Adipocyte (in vitro differentiated cells): ENCODE results near the gene RAP1GAP2.
"Not testable (repeated sequence)": the region's sequence is repeated elsewhere in the genome, so short reads cannot be mapped to it uniquely, and the experiment has no call there.

Experiments used
- DNase-seq: peaks from one replicate; pipeline ENCODE4 v3.0.0-alpha.2; 2015; ENCODE audit warnings: low read depth
- H3K27me3 ChIP-seq: replicated peaks from 2 replicates; pipeline ENCODE4 v1.7.0; 2013; ENCODE audit warnings: mild to moderate bottlenecking, low read length, moderate library complexity; ENCODE audit not compliant: control insufficient read depth, insufficient read depth
- H3K36me3 ChIP-seq: 2 replicates; pipeline ENCODE4 v1.7.0; 2013; ENCODE audit warnings: low read length, mild to moderate bottlenecking, moderate library complexity; ENCODE audit not compliant: control insufficient read depth, insufficient read depth, severe bottlenecking
- H3K4me1 ChIP-seq: 2 replicates; pipeline ENCODE4 v1.7.0; 2013; ENCODE audit warnings: mild to moderate bottlenecking, low read length, moderate library complexity; ENCODE audit not compliant: control insufficient read depth, insufficient read depth
- H3K4me3 ChIP-seq: 2 replicates; pipeline ENCODE4 v1.7.0; 2013; ENCODE audit warnings: mild to moderate bottlenecking, low read length, moderate library complexity
- H3K9ac ChIP-seq: 2 replicates; pipeline ENCODE4 v1.7.0; 2013; ENCODE audit warnings: mild to moderate bottlenecking, low read length, moderate library complexity
- H3K9me3 ChIP-seq: 2 replicates; pipeline ENCODE4 v1.7.0; 2013; ENCODE audit warnings: mild to moderate bottlenecking, low read length, moderate library complexity; ENCODE audit not compliant: control insufficient read depth

RAP1GAP2 gene

GRCh38 chr17:2980904-2981246 is 184.6 kb downstream of the RAP1GAP2 start:
- no peaks in the 10 kb centered on the region for H3K9me3 ChIP-seq
- H3K4me3 ChIP-seq: no peak overlapping the region
- no peak overlapping the region for H3K9ac ChIP-seq
- DNase-seq: no peak
- H3K4me1 ChIP-seq: peaks cover 22% of the 10 kb centered on the region
- no peaks in the 10 kb centered on the region for H3K36me3 ChIP-seq
- no peaks in the 10 kb centered on the region for H3K27me3 ChIP-seq

- H3K4me1 ChIP-seq: peaks cover 22% of the 10 kb centered on the region
- no peaks in the 10 kb centered on the region for H3K9me3 ChIP-seq
- no peaks in the 10 kb centered on the region for H3K27me3 ChIP-seq
- no peaks in the 10 kb centered on the region for H3K36me3 ChIP-seq
- H3K4me3 ChIP-seq: no peak overlapping the region
- no peak overlapping the region for H3K9ac ChIP-seq
- DNase-seq: no peak
Observed at GRCh38 chr17:2981325-2981724, 185.1 kb downstream of the RAP1GAP2 start.

- Histone ChIP-seq H3K27me3 (no peaks in the 10 kb centered on the region), H3K36me3 (no peaks in the 10 kb centered on the region), H3K4me3 (peak overlapping the region; percentile 65), H3K4me1 (peaks cover 22% of the 10 kb centered on the region), H3K9me3 (no peaks in the 10 kb centered on the region), H3K9ac (peak overlapping the region; percentile 62)
- peak; percentile 22 for DNase-seq
Observed at GRCh38 chr17:2982854-2983253, 186.6 kb downstream of the RAP1GAP2 start.

- H3K4me3 ChIP-seq: peak overlapping the region; percentile 50
- peak overlapping the region; percentile 62 for H3K9ac ChIP-seq
- H3K27me3 ChIP-seq: no peaks in the 10 kb centered on the region
- H3K36me3 ChIP-seq: no peaks in the 10 kb centered on the region
- H3K4me1 ChIP-seq: peaks cover 22% of the 10 kb centered on the region
- no peak for DNase-seq
- no peaks in the 10 kb centered on the region for H3K9me3 ChIP-seq
Observed at GRCh38 chr17:2983255-2983654, 187.0 kb downstream of the RAP1GAP2 start.

- peaks cover 16% of the 10 kb centered on the region for H3K4me1 ChIP-seq
- DNase-seq: no peak
- H3K9ac ChIP-seq: no peak overlapping the region
- H3K36me3 ChIP-seq: no peaks in the 10 kb centered on the region
- H3K27me3 ChIP-seq: no peaks in the 10 kb centered on the region
- H3K9me3 ChIP-seq: no peaks in the 10 kb centered on the region
- no peak overlapping the region for H3K4me3 ChIP-seq
Observed at GRCh38 chr17:2985318-2985717, 189.1 kb downstream of the RAP1GAP2 start.

- Histone ChIP-seq H3K9ac (no peak overlapping the region), H3K36me3 (no peaks in the 10 kb centered on the region), H3K4me1 (peaks cover 16% of the 10 kb centered on the region), H3K9me3 (no peaks in the 10 kb centered on the region), H3K27me3 (peaks cover 2% of the 10 kb centered on the region), H3K4me3 (no peak overlapping the region)
- no peak for DNase-seq
Observed at GRCh38 chr17:2986925-2987324, 190.7 kb downstream of the RAP1GAP2 start.

GRCh38 chr17:2989396-2989795 is 193.2 kb downstream of the RAP1GAP2 start:
- H3K9me3 ChIP-seq, H3K36me3 ChIP-seq, H3K27me3 ChIP-seq, DNase-seq, H3K4me1 ChIP-seq, H3K4me3 ChIP-seq, H3K9ac ChIP-seq: not testable (repeated sequence)

- Histone ChIP-seq H3K36me3 (no peaks in the 10 kb centered on the region), H3K4me3 (no peak overlapping the region), H3K4me1 (no peaks in the 10 kb centered on the region), H3K27me3 (peaks cover 2% of the 10 kb centered on the region), H3K9ac (no peak overlapping the region), H3K9me3 (no peaks in the 10 kb centered on the region)
- DNase-seq: no peak
Observed at GRCh38 chr17:2989855-2990254, 193.6 kb downstream of the RAP1GAP2 start.

- DNase-seq: no peak
- H3K36me3 ChIP-seq: no peaks in the 10 kb centered on the region
- no peak overlapping the region for H3K4me3 ChIP-seq
Observed at GRCh38 chr17:2990396-2990795, 194.2 kb downstream of the RAP1GAP2 start.

GRCh38 chr17:2991396-2992180 is 195.3 kb downstream of the RAP1GAP2 start:
- DNase-seq, H3K4me3 ChIP-seq, H3K9ac ChIP-seq, H3K36me3 ChIP-seq, H3K4me1 ChIP-seq, H3K27me3 ChIP-seq, H3K9me3 ChIP-seq: not testable (repeated sequence)

More at GRCh38 chr17:2990396-2990795, 194.2 kb downstream of the RAP1GAP2 start:
- Histone ChIP-seq H3K9me3 (no peaks in the 10 kb centered on the region), H3K4me1 (no peaks in the 10 kb centered on the region), H3K27me3 (peaks cover 2% of the 10 kb centered on the region), H3K9ac (no peak overlapping the region)

GRCh38 chr17:2994441-2994840 is 198.2 kb downstream of the RAP1GAP2 start:
- no peak for DNase-seq
- Histone ChIP-seq H3K9ac (no peak overlapping the region), H3K4me1 (peaks cover 12% of the 10 kb centered on the region), H3K27me3 (peaks cover 2% of the 10 kb centered on the region), H3K4me3 (no peak overlapping the region), H3K9me3 (no peaks in the 10 kb centered on the region), H3K36me3 (no peaks in the 10 kb centered on the region)

- no peak for DNase-seq
- Histone ChIP-seq H3K27me3 (peaks cover 2% of the 10 kb centered on the region), H3K9ac (no peak overlapping the region), H3K4me3 (no peak overlapping the region), H3K9me3 (no peaks in the 10 kb centered on the region), H3K36me3 (no peaks in the 10 kb centered on the region), H3K4me1 (peaks cover 12% of the 10 kb centered on the region)
Observed at GRCh38 chr17:2995377-2995776, 199.1 kb downstream of the RAP1GAP2 start.
